ENCODE results near the gene GRB2.
"Not testable (repeated sequence)": the region's sequence is repeated elsewhere in the genome, so short reads cannot be mapped to it uniquely, and the experiment has no call there.

Gene GRB2

GRCh38 chr17:75348386-75349012 is 57.0 kb downstream of the GRB2 start:
- DNase-seq, result no peak

GRCh38 chr17:75346906-75347305 is 58.6 kb downstream of the GRB2 start:
- no peak for DNase-seq

- not testable (repeated sequence) for DNase-seq
These were observed 59.1 kb downstream of the GRB2 start for GRCh38 chr17:75346368-75346767.

GRCh38 chr17:75345514-75346167 is 59.8 kb downstream of the GRB2 start:
- no peak for DNase-seq

- DNase-seq, result no peak
These were observed 60.8 kb downstream of the GRB2 start for GRCh38 chr17:75344666-75345065.

- DNase-seq, result no peak
These were observed 62.5 kb downstream of the GRB2 start for GRCh38 chr17:75342996-75343395.

GRCh38 chr17:75341784-75342486 is 63.5 kb downstream of the GRB2 start:
- DNase-seq, result no peak

GRCh38 chr17:75340631-75341030 is 64.8 kb downstream of the GRB2 start:
- no peak for DNase-seq

- DNase-seq, result no peak
These were observed 65.5 kb downstream of the GRB2 start for GRCh38 chr17:75339971-75340370.

- DNase-seq, result no peak
These were observed 67.1 kb downstream of the GRB2 start for GRCh38 chr17:75338335-75338734.

GRCh38 chr17:75335315-75335714 is 70.2 kb downstream of the GRB2 start:
- no peak for DNase-seq

- DNase-seq, result no peak
These were observed 70.8 kb downstream of the GRB2 start for GRCh38 chr17:75334723-75335122.

GRCh38 chr17:75331671-75332070 is 73.8 kb downstream of the GRB2 start:
- DNase-seq, result no peak

- no peak for DNase-seq
These were observed 77.7 kb downstream of the GRB2 start for GRCh38 chr17:75327757-75328156.

GRCh38 chr17:75326226-75326848 is 79.1 kb downstream of the GRB2 start:
- no peak for DNase-seq

- DNase-seq, result no peak
These were observed 79.7 kb downstream of the GRB2 start for GRCh38 chr17:75325827-75326225.

GRCh38 chr17:75325348-75325747 is 80.1 kb downstream of the GRB2 start:
- DNase-seq, result no peak

GRCh38 chr17:75321506-75321905 is 84.0 kb downstream of the GRB2 start:
- no peak for DNase-seq

- DNase-seq, result no peak
These were observed 85.4 kb downstream of the GRB2 start for GRCh38 chr17:75319904-75320691.

GRCh38 chr17:75318615-75319222 is 86.8 kb downstream of the GRB2 start:
- no peak for DNase-seq

GRCh38 chr17:75318211-75318610 is 87.3 kb downstream of the GRB2 start:
- no peak for DNase-seq

- no peak for DNase-seq
These were observed 87.8 kb downstream of the GRB2 start for GRCh38 chr17:75317671-75318070.

GRCh38 chr17:75316253-75316652 is 89.2 kb downstream of the GRB2 start:
- no peak for DNase-seq

All from kidney glomerular epithelial cell (primary cell).